GM12864 (cell line): Measurements from ENCODE around the gene GNAI2.

ENCODE experiments used
- DNase-seq: peaks from one replicate; pipeline ENCODE4 v3.0.0-alpha.2; 2011; ENCODE audit warnings: low read depth
- H3K4me3 ChIP-seq: 2 replicates; pipeline ENCODE4 v1.5.1; 2011; ENCODE audit warnings: mild to moderate bottlenecking, low read depth, low read length, control low read depth
- CTCF ChIP-seq: IDR thresholded peaks from 2 replicates; pipeline ENCODE4 v1.5.1; 2011; ENCODE audit warnings: low read depth, mild to moderate bottlenecking, moderate library complexity, low read length, control low read depth, inconsistent platforms; ENCODE audit errors: missing control alignments

The GNAI2 gene

GRCh38 chr3:50245251-50245745 lies 9.3 kb downstream of the GNAI2 start:
- H3K4me3 ChIP-seq = no peak overlapping the region; the same call in 1 of the 2 replicates
- no peak for TF ChIP-seq CTCF
- no peak for DNase-seq

GRCh38 chr3:50245831-50246516 lies 10.0 kb downstream of the GNAI2 start:
- peak; percentile 96 for TF ChIP-seq CTCF
- peak; percentile 37 for DNase-seq
- H3K4me3 ChIP-seq = peak overlapping the region; percentile 43

- TF ChIP-seq CTCF = no peak
- no peak for DNase-seq
- peak overlapping the region; percentile 43 for H3K4me3 ChIP-seq
These were observed 10.5 kb downstream of the GNAI2 start for GRCh38 chr3:50246517-50246954.

- no peak for DNase-seq
- no peak for TF ChIP-seq CTCF
- H3K4me3 ChIP-seq = no peak overlapping the region
These were observed 12.4 kb downstream of the GNAI2 start for GRCh38 chr3:50248387-50248786.

GRCh38 chr3:50249457-50249856 lies 13.5 kb downstream of the GNAI2 start:
- DNase-seq = no peak
- no peak for TF ChIP-seq CTCF
- H3K4me3 ChIP-seq = no peak overlapping the region

- TF ChIP-seq CTCF = no peak
- H3K4me3 ChIP-seq = no peak overlapping the region
- no peak for DNase-seq
These were observed 14.5 kb downstream of the GNAI2 start for GRCh38 chr3:50250514-50250913.

- DNase-seq = no peak
- TF ChIP-seq CTCF = no peak
- H3K4me3 ChIP-seq = no peak overlapping the region
These were observed 15.2 kb downstream of the GNAI2 start for GRCh38 chr3:50251220-50251619.
